Astrocyte (in vitro differentiated cells and primary cell): Measurements from ENCODE around the gene SLC25A29. TPM values are rescaled to one million over a fixed set of nuclear protein-coding genes. Genes with fewer than 3 reads are reported as not detected.
"Not testable (repeated sequence)": the region's sequence is repeated elsewhere in the genome, so short reads cannot be mapped to it uniquely, and the experiment has no call there.

Experiments used
- DNase-seq: peaks from one replicate; pipeline ENCODE4 v3.0.0-alpha.2; 2010; ENCODE audit warnings: low read depth
- FAIRE-seq: peaks from 2 replicates; lab custom pipeline; 2011; peaks lifted over from hg19 to GRCh38; lab: Jason Lieb, UNC
- H2AFZ ChIP-seq: 2 replicates; pipeline ENCODE4 v1.6.0; 2012; ENCODE audit warnings: low read depth, low read length, inconsistent platforms
- H3K27ac ChIP-seq: 2 replicates; pipeline ENCODE4 v1.5.1; 2011; ENCODE audit warnings: low read depth, low read length, inconsistent platforms
- H3K27me3 ChIP-seq: 2 replicates; pipeline ENCODE4 v1.6.0; 2011; ENCODE audit warnings: low read length, inconsistent platforms; ENCODE audit not compliant: insufficient read depth
- H3K36me3 ChIP-seq: 2 replicates; pipeline ENCODE4 v1.5.1; 2011; ENCODE audit warnings: low read length, inconsistent platforms; ENCODE audit not compliant: insufficient read depth
- H3K4me1 ChIP-seq: 2 replicates; pipeline ENCODE4 v1.5.1; 2011; ENCODE audit warnings: low read length, inconsistent platforms; ENCODE audit not compliant: insufficient read depth
- H3K4me2 ChIP-seq: 2 replicates; pipeline ENCODE4 v1.6.0; 2012; ENCODE audit warnings: low read length, inconsistent platforms
- H3K4me3 ChIP-seq: 2 replicates; pipeline ENCODE4 v1.5.1; 2011; ENCODE audit warnings: low read depth, mild to moderate bottlenecking, low read length, inconsistent platforms; ENCODE audit not compliant: insufficient read depth
- H3K79me2 ChIP-seq: 2 replicates; pipeline ENCODE4 v1.6.0; 2012; ENCODE audit warnings: mild to moderate bottlenecking, low read length, inconsistent platforms; ENCODE audit not compliant: insufficient read depth
- H3K9ac ChIP-seq: 2 replicates; pipeline ENCODE4 v1.6.0; 2012; ENCODE audit warnings: mild to moderate bottlenecking, low read length, inconsistent platforms
- H3K9me3 ChIP-seq: 2 replicates; pipeline ENCODE4 v1.5.1; 2012; ENCODE audit warnings: low read depth, mild to moderate bottlenecking, low read length, inconsistent platforms; ENCODE audit not compliant: insufficient read depth
- H4K20me1 ChIP-seq: 2 replicates; pipeline ENCODE4 v1.6.0; 2012; ENCODE audit warnings: low read length, inconsistent platforms; ENCODE audit not compliant: insufficient read depth
- H3K27ac Mint-ChIP-seq: one replicate; pipeline ENCODE4 v1.8.0; 2021; ENCODE audit warnings: mild to moderate bottlenecking, mixed read lengths; ENCODE audit not compliant: unreplicated experiment
- H3K27me3 Mint-ChIP-seq: one replicate; pipeline ENCODE4 v1.8.0; 2021; ENCODE audit warnings: low read depth, mixed read lengths; ENCODE audit not compliant: unreplicated experiment
- H3K36me3 Mint-ChIP-seq: one replicate; pipeline ENCODE4 v1.8.0; 2021; ENCODE audit warnings: low read depth, mixed read lengths; ENCODE audit not compliant: unreplicated experiment
- H3K4me1 Mint-ChIP-seq: one replicate; pipeline ENCODE4 v1.8.0; 2021; ENCODE audit warnings: low read depth, mixed read lengths; ENCODE audit not compliant: unreplicated experiment
- H3K4me3 Mint-ChIP-seq: one replicate; pipeline ENCODE4 v1.8.0; 2021; ENCODE audit warnings: mild to moderate bottlenecking, moderate library complexity, mixed read lengths; ENCODE audit not compliant: unreplicated experiment
- H3K9me3 Mint-ChIP-seq: one replicate; pipeline ENCODE4 v1.8.0; 2021; ENCODE audit warnings: mild to moderate bottlenecking, mixed read lengths; ENCODE audit not compliant: unreplicated experiment
- EZH2 ChIP-seq: IDR thresholded peaks from 2 replicates; pipeline ENCODE4 v1.6.1; 2012; ENCODE audit warnings: mild to moderate bottlenecking, low read length, inconsistent platforms; ENCODE audit not compliant: insufficient read depth
- total RNA-seq: library from RNA; stranded (reverse); gene quantifications from 2 replicates; pipeline ENCODE4 v1.2.1, GENCODE V29; 2021
- TF ChIP-seq, protein P1 (sequence below): IDR thresholded peaks from 2 replicates; pipeline ENCODE4 v1.5.1; 2011; ENCODE audit warnings: low read depth, mild to moderate bottlenecking, inconsistent platforms, low read length, moderate library complexity; ENCODE audit not compliant: insufficient read depth

SLC25A29 gene
- total RNA-seq, 1 donor from 2014 or later, result 30.2 TPM

- Histone ChIP-seq H3K27ac (no peak overlapping the region), H3K4me1 (no peaks in the 10 kb centered on the region), H2AFZ (no peak overlapping the region), H3K36me3 (no peaks in the 10 kb centered on the region), H3K4me2 (no peak overlapping the region), H3K9me3 (no peaks in the 10 kb centered on the region), H4K20me1 (peaks cover 29% of the 10 kb centered on the region), H3K9ac (no peak overlapping the region), H3K27me3 (no peaks in the 10 kb centered on the region), H3K4me3 (no peak overlapping the region), H3K79me2 (no peaks in the 10 kb centered on the region)
- H3K4me1 Mint-ChIP-seq, result peaks cover 4% of the 10 kb centered on the region
- TF ChIP-seq, protein P1, sequence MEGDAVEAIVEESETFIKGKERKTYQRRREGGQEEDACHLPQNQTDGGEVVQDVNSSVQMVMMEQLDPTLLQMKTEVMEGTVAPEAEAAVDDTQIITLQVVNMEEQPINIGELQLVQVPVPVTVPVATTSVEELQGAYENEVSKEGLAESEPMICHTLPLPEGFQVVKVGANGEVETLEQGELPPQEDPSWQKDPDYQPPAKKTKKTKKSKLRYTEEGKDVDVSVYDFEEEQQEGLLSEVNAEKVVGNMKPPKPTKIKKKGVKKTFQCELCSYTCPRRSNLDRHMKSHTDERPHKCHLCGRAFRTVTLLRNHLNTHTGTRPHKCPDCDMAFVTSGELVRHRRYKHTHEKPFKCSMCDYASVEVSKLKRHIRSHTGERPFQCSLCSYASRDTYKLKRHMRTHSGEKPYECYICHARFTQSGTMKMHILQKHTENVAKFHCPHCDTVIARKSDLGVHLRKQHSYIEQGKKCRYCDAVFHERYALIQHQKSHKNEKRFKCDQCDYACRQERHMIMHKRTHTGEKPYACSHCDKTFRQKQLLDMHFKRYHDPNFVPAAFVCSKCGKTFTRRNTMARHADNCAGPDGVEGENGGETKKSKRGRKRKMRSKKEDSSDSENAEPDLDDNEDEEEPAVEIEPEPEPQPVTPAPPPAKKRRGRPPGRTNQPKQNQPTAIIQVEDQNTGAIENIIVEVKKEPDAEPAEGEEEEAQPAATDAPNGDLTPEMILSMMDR, result no peak
- TF ChIP-seq EZH2, result no peak
- DNase-seq (no peak), FAIRE-seq (no peak)
- no peaks in the 10 kb centered on the region for H3K36me3 Mint-ChIP-seq
- no peaks in the 10 kb centered on the region for H3K9me3 Mint-ChIP-seq
- H3K27me3 Mint-ChIP-seq, result no peaks in the 10 kb centered on the region
- no peak overlapping the region for H3K4me3 Mint-ChIP-seq
- H3K27ac Mint-ChIP-seq, result no peak overlapping the region
Observed at GRCh38 chr14:100289916-100290606, 16.2 kb downstream of the SLC25A29 start.

- DNase-seq, result no peak
- Histone ChIP-seq H3K9ac (no peak overlapping the region), H3K27me3 (no peaks in the 10 kb centered on the region), H4K20me1 (peaks cover 29% of the 10 kb centered on the region), H3K4me1 (no peaks in the 10 kb centered on the region), H3K79me2 (no peaks in the 10 kb centered on the region), H3K36me3 (no peaks in the 10 kb centered on the region), H3K27ac (no peak overlapping the region), H3K4me2 (no peak overlapping the region), H3K9me3 (no peaks in the 10 kb centered on the region), H2AFZ (no peak overlapping the region), H3K4me3 (no peak overlapping the region)
- Mint-ChIP-seq H3K27ac (no peak overlapping the region), H3K27me3 (no peaks in the 10 kb centered on the region), H3K4me3 (no peak overlapping the region), H3K4me1 (peaks cover 7% of the 10 kb centered on the region), H3K9me3 (no peaks in the 10 kb centered on the region), H3K36me3 (peaks cover 3% of the 10 kb centered on the region)
- TF ChIP-seq, protein P1, result no peak
- no peak for TF ChIP-seq EZH2
- no peak for FAIRE-seq
Observed at GRCh38 chr14:100288382-100289185, 17.7 kb downstream of the SLC25A29 start.

- not testable (repeated sequence) for H3K4me3 ChIP-seq, H3K27me3 ChIP-seq, DNase-seq, H3K9me3 Mint-ChIP-seq, H2AFZ ChIP-seq, H3K4me2 ChIP-seq, H3K4me3 Mint-ChIP-seq, H3K9ac ChIP-seq, H3K36me3 Mint-ChIP-seq, H3K79me2 ChIP-seq, H3K4me1 ChIP-seq, H3K27me3 Mint-ChIP-seq, H3K9me3 ChIP-seq, FAIRE-seq, H3K36me3 ChIP-seq, H3K4me1 Mint-ChIP-seq, H3K27ac ChIP-seq, H3K27ac Mint-ChIP-seq
- H4K20me1 ChIP-seq, result peaks cover 32% of the 10 kb centered on the region
Observed at GRCh38 chr14:100287998-100288295, 18.3 kb downstream of the SLC25A29 start.
